Fibroblast of lung (primary cell): ENCODE measurements around the gene MARK3. TPM values are rescaled to one million over a fixed set of nuclear protein-coding genes. Genes with fewer than 3 reads are reported as not detected.

ENCODE experiments used
- DNase-seq, 2 donors: peaks; one replicate each; pipeline versions ENCODE4 v3.0.0 to v3.0.0-alpha.2; 2010; ENCODE audit warnings: low read depth in 2 of 2
- H2AFZ ChIP-seq: 2 replicates; pipeline ENCODE4 v1.5.1; 2012; ENCODE audit warnings: low read length, control low read depth, inconsistent platforms
- H3K27ac ChIP-seq: 2 replicates; pipeline ENCODE4 v1.5.1; 2011; ENCODE audit warnings: low read length, control low read depth; ENCODE audit not compliant: insufficient read depth
- H3K27me3 ChIP-seq: 2 replicates; pipeline ENCODE4 v1.5.1; 2011; ENCODE audit warnings: mild to moderate bottlenecking, low read length; ENCODE audit not compliant: control insufficient read depth, insufficient read depth
- H3K36me3 ChIP-seq: 2 replicates; pipeline ENCODE4 v1.5.1; 2011; ENCODE audit warnings: low read length; ENCODE audit not compliant: control insufficient read depth, insufficient read depth
- H3K4me1 ChIP-seq: 2 replicates; pipeline ENCODE4 v1.5.1; 2011; ENCODE audit warnings: low read length; ENCODE audit not compliant: control insufficient read depth, insufficient read depth; ENCODE audit errors: extremely low read depth
- H3K4me2 ChIP-seq: 2 replicates; pipeline ENCODE4 v1.5.1; 2011; ENCODE audit warnings: low read length, control low read depth; ENCODE audit not compliant: insufficient read depth; ENCODE audit errors: extremely low read depth
- H3K4me3 ChIP-seq, 4 experiments: fragments of 200-600 bp in 1 of 4; sonication (generic) in 1 of 4; replicated peaks in 1 of 4; 2 replicates each; pipeline ENCODE4 v1.5.1; 2011 to 2016; ENCODE audit warnings: low read length in 4 of 4, low read depth in 3 of 4, mild to moderate bottlenecking in 3 of 4, control low read depth in 2 of 4, inconsistent platforms in 1 of 4, mixed read lengths in 1 of 4; ENCODE audit not compliant: insufficient read depth in 1 of 4; ENCODE audit errors: control extremely low read depth in 1 of 4
- H3K79me2 ChIP-seq: 2 replicates; pipeline ENCODE4 v1.5.1; 2012; ENCODE audit warnings: mild to moderate bottlenecking, low read length, inconsistent platforms; ENCODE audit not compliant: control insufficient read depth, insufficient read depth
- H3K9ac ChIP-seq: 2 replicates; pipeline ENCODE4 v1.5.1; 2011; ENCODE audit warnings: mild to moderate bottlenecking, low read length, control low read depth; ENCODE audit not compliant: insufficient read depth
- H3K9me3 ChIP-seq: 2 replicates; pipeline ENCODE4 v1.5.1; 2012; ENCODE audit warnings: low read depth, low read length; ENCODE audit not compliant: control insufficient read depth, insufficient read depth
- H4K20me1 ChIP-seq: 2 replicates; pipeline ENCODE4 v1.5.1; 2011; ENCODE audit warnings: low read length; ENCODE audit not compliant: control insufficient read depth, insufficient read depth; ENCODE audit errors: extremely low read depth
- EZH2 ChIP-seq: IDR thresholded peaks from 2 replicates; pipeline ENCODE4 v1.5.1; 2012; ENCODE audit warnings: low read length, control low read depth, mild to moderate bottlenecking; ENCODE audit errors: missing control alignments
- polyA plus RNA-seq, 2 donors: library from polyadenylated mRNA; depleted of rRNA in 1 of 2; stranded (reverse) in 1 of 2; unstranded in 1 of 2; fragments of >200 nt; gene quantifications; 2 replicates each; pipeline ENCODE4 v1.2.1, GENCODE V29; 2011 to 2012; ENCODE audit warnings: missing spikeins in 1 of 2
- total RNA-seq: library from RNA; depleted of rRNA; stranded (reverse); fragments of >200 nt; gene quantifications from 2 replicates; pipeline ENCODE4 v1.2.1, GENCODE V29; 2014
- TF ChIP-seq, protein P1 (sequence below), 2 donors: IDR thresholded peaks in 1 of 2; conservative IDR thresholded peaks in 1 of 2; 1 replicate in 1 of 2; 2 replicates in 1 of 2; pipeline ENCODE4 v1.5.1; 2011 to 2012; ENCODE audit warnings: low read length in 2 of 2, control low read depth in 1 of 2, inconsistent platforms in 1 of 2, low read depth in 1 of 2, mild to moderate bottlenecking in 1 of 2

The MARK3 gene
- total and polyA plus RNA-seq, 2 donors (not counting 1 experiment from before 2014, with no cell fraction given) = 76.0 to 119 TPM

DNA sequence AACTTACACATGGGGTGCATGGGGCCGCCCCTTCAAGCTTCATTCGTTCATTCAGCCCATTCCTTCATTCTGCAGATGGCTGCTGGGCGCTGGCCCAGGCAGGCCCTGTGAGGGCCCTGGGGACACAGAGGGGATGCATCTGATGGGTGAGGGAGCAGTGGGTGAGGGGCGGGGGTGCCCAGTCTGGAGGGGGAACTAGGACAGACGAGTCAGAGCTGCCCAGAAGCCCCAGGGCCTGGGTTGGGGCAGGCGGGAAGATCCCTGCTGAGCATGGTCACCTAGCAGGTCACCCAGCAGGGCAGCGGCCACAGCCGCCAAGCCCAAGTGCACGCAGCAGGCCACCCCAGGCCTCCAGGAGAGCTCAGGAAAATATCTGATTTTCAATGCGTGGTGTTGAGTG, 157.9 kb downstream of the MARK3 start:
- Histone ChIP-seq H3K4me3 (no peak overlapping the region), H2AFZ (no peak overlapping the region), H3K4me1 (peaks cover 46% of the 10 kb centered on the region), H3K4me2 (no peak overlapping the region), H3K36me3 (no peaks in the 10 kb centered on the region), H3K27me3 (no peaks in the 10 kb centered on the region), H3K27ac (no peak overlapping the region), H3K9me3 (no peaks in the 10 kb centered on the region), H4K20me1 (no peaks in the 10 kb centered on the region), H3K79me2 (no peaks in the 10 kb centered on the region), H3K9ac (no peak overlapping the region)
- no peak for DNase-seq
- no peak for TF ChIP-seq EZH2
- TF ChIP-seq, protein P1, sequence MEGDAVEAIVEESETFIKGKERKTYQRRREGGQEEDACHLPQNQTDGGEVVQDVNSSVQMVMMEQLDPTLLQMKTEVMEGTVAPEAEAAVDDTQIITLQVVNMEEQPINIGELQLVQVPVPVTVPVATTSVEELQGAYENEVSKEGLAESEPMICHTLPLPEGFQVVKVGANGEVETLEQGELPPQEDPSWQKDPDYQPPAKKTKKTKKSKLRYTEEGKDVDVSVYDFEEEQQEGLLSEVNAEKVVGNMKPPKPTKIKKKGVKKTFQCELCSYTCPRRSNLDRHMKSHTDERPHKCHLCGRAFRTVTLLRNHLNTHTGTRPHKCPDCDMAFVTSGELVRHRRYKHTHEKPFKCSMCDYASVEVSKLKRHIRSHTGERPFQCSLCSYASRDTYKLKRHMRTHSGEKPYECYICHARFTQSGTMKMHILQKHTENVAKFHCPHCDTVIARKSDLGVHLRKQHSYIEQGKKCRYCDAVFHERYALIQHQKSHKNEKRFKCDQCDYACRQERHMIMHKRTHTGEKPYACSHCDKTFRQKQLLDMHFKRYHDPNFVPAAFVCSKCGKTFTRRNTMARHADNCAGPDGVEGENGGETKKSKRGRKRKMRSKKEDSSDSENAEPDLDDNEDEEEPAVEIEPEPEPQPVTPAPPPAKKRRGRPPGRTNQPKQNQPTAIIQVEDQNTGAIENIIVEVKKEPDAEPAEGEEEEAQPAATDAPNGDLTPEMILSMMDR (conservative IDR thresholded peaks at IDR 0.05 in 1 of 2, IDR thresholded peaks at IDR 0.05 in 1 of 2; ENCODE audit: low read depth in 1 of 2, low read length in 2 of 2) = no peak

DNA sequence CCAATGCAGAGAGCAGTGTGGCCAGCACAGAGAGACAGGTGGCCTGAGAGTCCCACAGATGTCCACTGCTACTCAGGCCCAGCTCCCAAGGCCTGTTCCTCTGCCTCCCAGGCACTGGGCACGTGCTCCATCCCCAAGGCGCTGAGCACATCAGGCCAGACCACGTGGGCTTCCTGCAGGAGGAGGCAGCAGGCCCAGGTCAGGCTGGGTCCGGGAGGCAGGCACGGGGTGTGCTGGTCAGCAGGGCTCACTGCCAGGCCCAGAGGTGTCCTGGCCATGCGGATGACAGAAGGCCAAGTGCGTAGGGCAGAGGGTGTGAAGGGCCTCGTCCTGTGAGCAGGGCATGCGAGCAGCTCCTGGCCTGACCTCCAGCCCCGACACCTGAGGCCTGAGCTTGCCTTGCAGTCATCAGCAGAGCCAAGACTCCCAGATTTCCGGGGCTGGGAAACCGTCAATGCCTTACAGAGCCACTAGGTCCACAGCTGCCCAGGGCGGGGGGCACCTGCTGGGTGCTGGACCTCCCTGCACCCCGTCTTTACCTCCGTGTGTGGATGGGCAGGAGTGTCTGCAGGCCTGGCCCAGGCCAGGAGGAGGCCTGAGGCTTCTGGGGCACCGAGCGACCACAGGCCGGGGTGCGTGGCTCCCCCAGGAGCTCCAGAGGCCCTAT, 158.6 kb downstream of the MARK3 start:
- Histone ChIP-seq H3K79me2 (no peaks in the 10 kb centered on the region), H3K4me1 (peaks cover 44% of the 10 kb centered on the region), H4K20me1 (no peaks in the 10 kb centered on the region), H3K9me3 (no peaks in the 10 kb centered on the region), H2AFZ (no peak overlapping the region), H3K27ac (peak overlapping the region; percentile 8), H3K9ac (peak overlapping the region; percentile 16), H3K4me3 (no peak overlapping the region), H3K36me3 (no peaks in the 10 kb centered on the region), H3K27me3 (no peaks in the 10 kb centered on the region), H3K4me2 (no peak overlapping the region)
- TF ChIP-seq EZH2 = no peak
- TF ChIP-seq, protein P1 (conservative IDR thresholded peaks at IDR 0.05 in 1 of 2, IDR thresholded peaks at IDR 0.05 in 1 of 2; ENCODE audit: low read depth in 1 of 2, low read length in 2 of 2) = no peak
- DNase-seq = no peak

DNA sequence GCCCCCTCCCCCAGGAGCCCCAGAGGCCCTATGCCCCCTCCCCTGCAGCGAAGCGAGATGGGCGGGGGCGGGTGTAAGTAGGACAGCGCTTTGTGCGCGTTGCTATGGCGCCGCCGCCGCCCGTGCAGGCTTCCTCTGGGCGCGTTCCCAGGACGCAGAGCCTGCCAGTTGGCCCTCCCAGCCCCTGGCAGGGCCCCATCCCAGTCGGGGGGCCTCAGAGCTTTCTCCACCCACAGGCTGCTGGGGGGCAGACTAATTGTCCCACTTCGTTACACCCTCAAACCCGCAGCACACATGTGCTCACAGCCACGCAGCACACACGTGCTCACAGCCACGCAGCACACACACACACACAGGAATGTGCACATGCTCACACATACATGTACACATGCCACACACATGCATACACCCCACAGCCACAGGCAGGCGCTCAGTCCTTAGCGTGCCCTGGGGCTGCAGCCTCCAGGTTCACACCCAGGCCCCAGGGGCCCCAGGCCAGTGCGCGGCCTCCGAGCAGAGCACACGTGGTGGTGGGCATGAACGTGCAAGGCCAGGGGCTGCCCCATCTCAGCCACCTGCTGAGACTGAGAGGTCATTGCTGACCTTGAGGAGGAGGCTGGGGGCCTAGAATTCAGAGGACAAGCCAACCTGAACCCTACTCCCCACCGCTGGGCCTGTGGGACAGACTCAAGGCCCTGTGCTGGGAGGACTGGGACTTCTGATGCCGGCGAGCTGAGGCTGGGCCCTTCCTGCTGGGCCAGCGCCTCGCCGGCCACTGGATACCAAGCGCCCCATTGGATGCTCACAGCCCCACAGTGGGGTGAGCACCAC, 159.4 kb downstream of the MARK3 start:
- no peak for DNase-seq
- Histone ChIP-seq H2AFZ (no peak overlapping the region), H3K79me2 (no peaks in the 10 kb centered on the region), H3K4me1 (peaks cover 42% of the 10 kb centered on the region), H3K9me3 (no peaks in the 10 kb centered on the region), H3K4me3 (no peak overlapping the region), H3K27me3 (no peaks in the 10 kb centered on the region), H3K4me2 (no peak overlapping the region), H3K9ac (no peak overlapping the region), H3K27ac (no peak overlapping the region), H4K20me1 (no peaks in the 10 kb centered on the region), H3K36me3 (no peaks in the 10 kb centered on the region)
- TF ChIP-seq EZH2 = no peak
- TF ChIP-seq, protein P1 (conservative IDR thresholded peaks at IDR 0.05 in 1 of 2, IDR thresholded peaks at IDR 0.05 in 1 of 2; ENCODE audit: low read depth in 1 of 2, low read length in 2 of 2) = no peak
